Activated CD8-positive, alpha-beta memory T cell treated with anti-CD3 and anti-CD28 coated beads for 24 hours (primary cell): ENCODE data around the gene PNMA1.
A peak's percentile ranks its signal among the peaks of the same experiment; 100 is the strongest.

Experiments
- DNase-seq: peaks from one replicate; pipeline ENCODE4 v3.0.0-alpha.2; 2020

The PNMA1 gene

GRCh38 chr14:73713803-73714655 lies at the start of gene PNMA1:
TSS of gene PNMA1 (minus strand) at chr14:73714384. CDS start at chr14:73713639, 745 bp downstream.
- peak; percentile 93 for DNase-seq

- no peak for DNase-seq
Observed at GRCh38 chr14:73763396-73763795, 49.2 kb upstream of the PNMA1 start.

- DNase-seq = no peak
Observed at GRCh38 chr14:73762375-73762822, 48.2 kb upstream of the PNMA1 start.

GRCh38 chr14:73761618-73762355 lies 47.6 kb upstream of the PNMA1 start:
- DNase-seq = no peak

GRCh38 chr14:73760598-73761586 lies 46.7 kb upstream of the PNMA1 start:
- DNase-seq = no peak

GRCh38 chr14:73759714-73760597 lies 45.8 kb upstream of the PNMA1 start:
- DNase-seq = peak; percentile 98

- peak; percentile 85 for DNase-seq
Observed at GRCh38 chr14:73759183-73759713, 45.1 kb upstream of the PNMA1 start.

- DNase-seq = peak; percentile 87
Observed at GRCh38 chr14:73758392-73759182, 44.4 kb upstream of the PNMA1 start.

GRCh38 chr14:73757876-73758391 lies 43.8 kb upstream of the PNMA1 start:
- no peak for DNase-seq

- DNase-seq = no peak
Observed at GRCh38 chr14:73757381-73757780, 43.2 kb upstream of the PNMA1 start.

GRCh38 chr14:73755434-73756014 lies 41.3 kb upstream of the PNMA1 start:
- peak; percentile 65 for DNase-seq

GRCh38 chr14:73754911-73755360 lies 40.8 kb upstream of the PNMA1 start:
- DNase-seq = no peak

- DNase-seq = peak; percentile 76
Observed at GRCh38 chr14:73753887-73754795, 40.0 kb upstream of the PNMA1 start.

- peak; percentile 65 for DNase-seq
Observed at GRCh38 chr14:73753124-73753886, 39.1 kb upstream of the PNMA1 start.

GRCh38 chr14:73752297-73752992 lies 38.3 kb upstream of the PNMA1 start:
- peak; percentile 66 for DNase-seq

GRCh38 chr14:73751157-73751691 lies 37.0 kb upstream of the PNMA1 start:
- DNase-seq = peak; percentile 59

- no peak for DNase-seq
Observed at GRCh38 chr14:73750531-73750901, 36.3 kb upstream of the PNMA1 start.
